Measurements from ENCODE around the gene ZNF500. TPM values are rescaled to one million over a fixed set of nuclear protein-coding genes. Genes with fewer than 3 reads are reported as not detected.

ZNF500 gene
- polyA plus RNA-seq = 10.4 TPM
- long read RNA-seq, donor 1, full-length matches to known transcripts = 2 of 2 reads
- long read RNA-seq, donor 1, partial matches to known transcripts = 0 of 2 reads
- long read RNA-seq, donor 1, other reads (novel, unspliced or antisense) = 0 of 2 reads
- long read RNA-seq, donor 2, full-length matches to known transcripts = 10 of 10 reads
- long read RNA-seq, donor 2, partial matches to known transcripts = 0 of 10 reads
- long read RNA-seq, donor 2, other reads (novel, unspliced or antisense) = 0 of 10 reads
- long read RNA-seq, donor 3 = 0 reads
- long read RNA-seq, donor 4, full-length matches to known transcripts = 1 of 1 reads
- long read RNA-seq, donor 4, partial matches to known transcripts = 0 of 1 reads
- long read RNA-seq, donor 4, other reads (novel, unspliced or antisense) = 0 of 1 reads
- long read RNA-seq, donor 5, partial matches to known transcripts = 0 of 2 reads
- long read RNA-seq, donor 5, other reads (novel, unspliced or antisense) = 0 of 2 reads
- long read RNA-seq, donor 6, full-length matches to known transcripts = 5 of 5 reads
- long read RNA-seq, donor 6, partial matches to known transcripts = 0 of 5 reads
- long read RNA-seq, donor 6, other reads (novel, unspliced or antisense) = 0 of 5 reads
- long read RNA-seq, donor 7, partial matches to known transcripts = 0 of 1 reads
- long read RNA-seq, donor 7, other reads (novel, unspliced or antisense) = 0 of 1 reads
- long read RNA-seq, donor 8, transcript ZNF500-207 (1 exons, 2,397 nt) = major isoform, 9 of 9 reads
- long read RNA-seq, donor 8, partial matches to known transcripts = 0 of 9 reads
- long read RNA-seq, donor 8, other reads (novel, unspliced or antisense) = 0 of 9 reads
- long read RNA-seq, donor 9, partial matches to known transcripts = 0 of 4 reads
- long read RNA-seq, donor 9, other reads (novel, unspliced or antisense) = 0 of 4 reads
- long read RNA-seq, donor 10, full-length matches to known transcripts = 8 of 8 reads
- long read RNA-seq, donor 10, partial matches to known transcripts = 0 of 8 reads
- long read RNA-seq, donor 10, other reads (novel, unspliced or antisense) = 0 of 8 reads
- long read RNA-seq, donor 11, partial matches to known transcripts = 0 of 3 reads
- long read RNA-seq, donor 11, other reads (novel, unspliced or antisense) = 0 of 3 reads

DNA sequence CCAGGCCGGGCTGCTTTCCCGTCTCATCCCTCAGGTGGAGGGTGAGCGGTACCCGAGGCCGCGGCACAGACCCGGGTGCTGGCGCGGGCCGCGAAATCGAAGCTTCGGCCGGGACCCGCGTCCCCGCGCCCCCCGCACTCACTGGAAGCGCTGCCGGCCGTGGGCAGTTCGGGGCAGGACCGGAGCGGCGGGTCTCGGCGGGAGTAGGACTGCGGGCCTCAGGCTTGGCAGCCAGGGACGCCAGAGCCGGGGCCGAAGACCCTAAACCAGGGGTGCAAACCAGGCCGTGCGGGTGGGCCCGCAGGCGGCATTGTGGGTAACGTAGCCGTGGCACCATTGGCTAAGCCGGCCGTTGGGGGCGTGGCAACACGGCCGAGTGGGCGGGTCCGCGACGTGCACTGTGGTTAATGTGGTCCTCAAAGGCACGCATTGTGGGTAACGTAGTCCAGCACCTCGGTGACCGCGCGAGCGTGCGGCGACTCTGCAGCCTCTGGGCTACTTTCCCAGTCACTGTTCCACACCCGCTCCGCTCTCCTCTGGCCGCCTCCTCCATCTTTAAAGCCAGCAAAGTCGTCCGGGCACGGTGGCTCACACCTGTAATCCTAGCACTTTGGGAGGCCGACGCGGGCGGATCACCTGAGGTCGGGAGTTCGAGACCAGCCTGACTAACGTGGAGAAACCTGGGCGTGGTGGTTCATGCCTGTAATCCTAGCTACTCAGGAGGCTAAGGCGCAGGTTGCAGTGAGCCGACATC lies at the start of gene ZNF500:
Gene ZNF500, minus strand, starts transcription at position 288 of the 754 bp plus-strand sequence. CDS start 1,184 bp downstream, outside the sequence.
- H3K9me3 ChIP-seq (ENCODE audit: control insufficient read depth, low read depth, low read length) = no peaks in the 10 kb centered on the region
- DNase-seq = peak; percentile 97 to 98
- H3K36me3 ChIP-seq (ENCODE audit: control insufficient read depth, insufficient read depth, low read length) = peaks cover 24% of the 10 kb centered on the region
- WGBS (ENCODE audit: insufficient coverage, low lambda C conversion rate) = 0% methylated on average over 1 of the region's 72 CpGs
- H3K4me1 ChIP-seq (ENCODE audit: control insufficient read depth, insufficient read depth, low read length) = peaks cover 19% of the 10 kb centered on the region
- no peaks in the 10 kb centered on the region for H3K27me3 ChIP-seq (ENCODE audit: control insufficient read depth, insufficient read depth, low read length)
- H3K4me3 ChIP-seq (ENCODE audit: low read length) = peak within 1 kb of the TSS; percentile 75
- peak within 1 kb of the TSS; percentile 79 for H3K27ac ChIP-seq (ENCODE audit: low read length)

- no peaks in the 10 kb centered on the region for H3K9me3 ChIP-seq (ENCODE audit: control insufficient read depth, low read depth, low read length)
- no peak overlapping the region for H3K27ac ChIP-seq (ENCODE audit: low read length)
- no CpG with 5 or more reads among the region's 16 CpGs for WGBS (ENCODE audit: insufficient coverage, low lambda C conversion rate)
- no peaks in the 10 kb centered on the region for H3K27me3 ChIP-seq (ENCODE audit: control insufficient read depth, insufficient read depth, low read length)
- H3K4me3 ChIP-seq (ENCODE audit: low read length) = no peak overlapping the region
- no peaks in the 10 kb centered on the region for H3K4me1 ChIP-seq (ENCODE audit: control insufficient read depth, insufficient read depth, low read length)
- peaks cover 73% of the 10 kb centered on the region for H3K36me3 ChIP-seq (ENCODE audit: control insufficient read depth, insufficient read depth, low read length)
- no peak for DNase-seq
Measured at GRCh38 chr16:4814542-4815173, 47.7 kb upstream of the ZNF500 start.

DNA sequence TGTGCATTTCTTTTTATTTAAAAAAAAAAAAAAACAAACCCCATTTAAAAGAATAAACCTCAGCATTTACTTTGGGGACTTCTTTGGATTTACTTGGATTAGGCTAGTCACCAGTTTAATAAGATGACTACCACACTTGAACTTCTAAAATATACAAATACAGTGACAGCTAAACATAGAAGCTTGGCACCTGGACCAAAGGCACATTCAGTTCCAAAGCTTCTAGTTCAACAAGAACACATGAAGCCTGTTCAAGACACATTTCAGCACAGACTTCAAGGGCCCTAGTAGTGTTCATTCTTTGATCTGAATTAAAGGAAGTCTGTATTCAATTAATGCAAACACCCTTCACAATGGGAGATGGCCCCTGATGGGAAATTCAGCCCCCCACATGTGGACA lies 47.1 kb upstream of the ZNF500 start:
- Histone ChIP-seq H3K36me3 (ENCODE audit: control insufficient read depth, insufficient read depth, low read length) (peaks cover 67% of the 10 kb centered on the region), H3K4me3 (ENCODE audit: low read length) (no peak overlapping the region), H3K4me1 (ENCODE audit: control insufficient read depth, insufficient read depth, low read length) (no peaks in the 10 kb centered on the region), H3K9me3 (ENCODE audit: control insufficient read depth, low read depth, low read length) (no peaks in the 10 kb centered on the region), H3K27me3 (ENCODE audit: control insufficient read depth, insufficient read depth, low read length) (no peaks in the 10 kb centered on the region), H3K27ac (ENCODE audit: low read length) (no peak overlapping the region)
- no peak for DNase-seq

GRCh38 chr16:4813251-4814003 lies 46.5 kb upstream of the ZNF500 start:
- no peak overlapping the region for H3K27ac ChIP-seq (ENCODE audit: low read length)
- no peaks in the 10 kb centered on the region for H3K4me1 ChIP-seq (ENCODE audit: control insufficient read depth, insufficient read depth, low read length)
- WGBS (ENCODE audit: insufficient coverage, low lambda C conversion rate) = no CpG with 5 or more reads among the region's 16 CpGs
- H3K4me3 ChIP-seq (ENCODE audit: low read length) = no peak overlapping the region
- H3K9me3 ChIP-seq (ENCODE audit: control insufficient read depth, low read depth, low read length) = no peaks in the 10 kb centered on the region
- H3K27me3 ChIP-seq (ENCODE audit: control insufficient read depth, insufficient read depth, low read length) = no peaks in the 10 kb centered on the region
- peaks cover 63% of the 10 kb centered on the region for H3K36me3 ChIP-seq (ENCODE audit: control insufficient read depth, insufficient read depth, low read length)
- DNase-seq = no peak

- DNase-seq = no peak
- no peak overlapping the region for H3K4me3 ChIP-seq (ENCODE audit: low read length)
- peaks cover 67% of the 10 kb centered on the region for H3K36me3 ChIP-seq (ENCODE audit: control insufficient read depth, insufficient read depth, low read length)
- WGBS (ENCODE audit: insufficient coverage, low lambda C conversion rate) = no CpG with 5 or more reads among the region's 9 CpGs
- H3K9me3 ChIP-seq (ENCODE audit: control insufficient read depth, low read depth, low read length) = no peaks in the 10 kb centered on the region
- H3K27ac ChIP-seq (ENCODE audit: low read length) = no peak overlapping the region
- H3K27me3 ChIP-seq (ENCODE audit: control insufficient read depth, insufficient read depth, low read length) = no peaks in the 10 kb centered on the region
- no peaks in the 10 kb centered on the region for H3K4me1 ChIP-seq (ENCODE audit: control insufficient read depth, insufficient read depth, low read length)
Measured at GRCh38 chr16:4811773-4812172, 44.8 kb upstream of the ZNF500 start.

- no peaks in the 10 kb centered on the region for H3K4me1 ChIP-seq (ENCODE audit: control insufficient read depth, insufficient read depth, low read length)
- no peak overlapping the region for H3K4me3 ChIP-seq (ENCODE audit: low read length)
- H3K9me3 ChIP-seq (ENCODE audit: control insufficient read depth, low read depth, low read length) = no peaks in the 10 kb centered on the region
- WGBS (ENCODE audit: insufficient coverage, low lambda C conversion rate) = no CpG with 5 or more reads among the region's 3 CpGs
- no peaks in the 10 kb centered on the region for H3K27me3 ChIP-seq (ENCODE audit: control insufficient read depth, insufficient read depth, low read length)
- peaks cover 70% of the 10 kb centered on the region for H3K36me3 ChIP-seq (ENCODE audit: control insufficient read depth, insufficient read depth, low read length)
- DNase-seq = no peak
- no peak overlapping the region for H3K27ac ChIP-seq (ENCODE audit: low read length)
Measured at GRCh38 chr16:4811242-4811641, 44.3 kb upstream of the ZNF500 start.

GRCh38 chr16:4806280-4806679 lies 39.3 kb upstream of the ZNF500 start:
- peaks cover 4% of the 10 kb centered on the region for H3K4me1 ChIP-seq (ENCODE audit: control insufficient read depth, insufficient read depth, low read length)
- H3K36me3 ChIP-seq (ENCODE audit: control insufficient read depth, insufficient read depth, low read length) = peaks cover 54% of the 10 kb centered on the region
- no peak for DNase-seq
- no peak overlapping the region for H3K4me3 ChIP-seq (ENCODE audit: low read length)
- H3K9me3 ChIP-seq (ENCODE audit: control insufficient read depth, low read depth, low read length) = no peaks in the 10 kb centered on the region
- H3K27ac ChIP-seq (ENCODE audit: low read length) = no peak overlapping the region
- WGBS (ENCODE audit: insufficient coverage, low lambda C conversion rate) = no CpG with 5 or more reads among the region's 6 CpGs
- no peaks in the 10 kb centered on the region for H3K27me3 ChIP-seq (ENCODE audit: control insufficient read depth, insufficient read depth, low read length)

DNA sequence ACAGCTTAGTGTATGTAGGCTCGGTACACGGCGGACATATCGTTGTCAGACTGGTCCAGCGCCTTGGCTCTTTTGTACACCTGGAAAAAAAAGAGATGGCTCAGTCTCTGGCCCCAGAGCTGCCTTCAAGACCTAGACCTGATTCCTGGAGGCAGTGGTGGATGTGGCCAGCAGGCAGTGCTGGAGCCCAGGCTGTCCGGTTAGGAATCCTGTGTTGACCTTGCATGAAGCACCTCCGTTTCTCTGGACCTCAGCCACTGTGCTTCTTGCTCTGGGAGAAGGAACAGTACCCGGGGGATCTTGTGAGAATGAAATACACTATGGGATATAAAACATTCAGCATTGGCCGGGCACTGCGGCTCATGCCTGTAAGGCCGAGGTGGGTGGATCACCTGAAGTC lies 38.3 kb upstream of the ZNF500 start:
- Histone ChIP-seq H3K27me3 (ENCODE audit: control insufficient read depth, insufficient read depth, low read length) (no peaks in the 10 kb centered on the region), H3K36me3 (ENCODE audit: control insufficient read depth, insufficient read depth, low read length) (peaks cover 45% of the 10 kb centered on the region), H3K4me1 (ENCODE audit: control insufficient read depth, insufficient read depth, low read length) (peaks cover 15% of the 10 kb centered on the region), H3K4me3 (ENCODE audit: low read length) (no peak overlapping the region), H3K9me3 (ENCODE audit: control insufficient read depth, low read depth, low read length) (no peaks in the 10 kb centered on the region), H3K27ac (ENCODE audit: low read length) (no peak overlapping the region)
- DNase-seq = no peak
- whole genome bisulfite sequencing (ENCODE audit: insufficient coverage, low lambda C conversion rate) = no CpG with 5 or more reads among the region's 11 CpGs

Data from large intestine (tissue), 12 donors.